HCT116 (cell line): ENCODE results near the gene TRPM7. TPM values are rescaled to one million over a fixed set of nuclear protein-coding genes. Genes with fewer than 3 reads are reported as not detected.

Source experiments
- ATAC-seq: fragments of 200-7000 bp; cut with Tn5 transposase; 2 replicates; pipeline ENCODE4 v1.9.1; 2020; ENCODE audit warnings: mild to moderate bottlenecking, moderate library complexity
- BruUV-seq: library from RNA; stranded (reverse); fragments of 400-500 nt; replicated peaks from 2 replicates; lab custom pipeline; 2021; lab: Mats Ljungman, UMichigan
- CTCF ChIA-PET: fragments of 300-600 bp; sonication (Branson Sonifier 250); formaldehyde crosslinking; loops from one replicate; lab custom pipeline; 2021; ENCODE audit warnings: antibody characterized with exemption; lab: Charles Lee
- POLR2A ChIA-PET: fragments of 300-600, 350-600 bp; sonication (Branson Sonifier 250); formaldehyde crosslinking; loops from one replicate; lab custom pipeline; 2021; ENCODE audit warnings: antibody characterized with exemption; lab: Charles Lee
- RAD21 ChIA-PET, 2 experiments: fragments of 300-600 bp; sonication (Branson Sonifier 250); formaldehyde crosslinking; loops; one replicate each; lab custom pipeline; 2023; ENCODE audit warnings: low total read pairs in 2 of 2; ENCODE audit not compliant: uncharacterized antibody in 2 of 2, unreplicated experiment in 2 of 2, low non-redundant PET in 1 of 2; lab: Charles Lee
- DNase-seq: peaks from one replicate; pipeline ENCODE4 v3.0.0-alpha.2; 2010; ENCODE audit warnings: low read depth, low spot score
- H2AFZ ChIP-seq: fragments of 200-600 bp; shearing (Covaris generic), sonication (generic); 2 replicates; pipeline ENCODE4 v1.6.1; 2017; ENCODE audit warnings: low read depth, mixed run types, mixed read lengths, antibody characterized with exemption, low read length; ENCODE audit not compliant: poor library complexity, severe bottlenecking
- H3K27ac ChIP-seq: 2 replicates; pipeline ENCODE4 v1.5.1; 2012; ENCODE audit warnings: low read depth, low read length
- H3K27me3 ChIP-seq: fragments of 200-600 bp; sonication (generic); 2 replicates; pipeline ENCODE4 v1.6.1; 2016; ENCODE audit warnings: mixed run types, low read length, mixed read lengths; ENCODE audit not compliant: insufficient read depth
- H3K36me3 ChIP-seq, 2 experiments: fragments of 200-500 bp in 1 of 2; fragments of 200-600 bp in 1 of 2; sonication (Bioruptor generic) in 1 of 2; sonication (generic) in 1 of 2; 2 replicates each; pipeline versions ENCODE4 v1.5.1 to v1.6.1; 2014 to 2016; ENCODE audit warnings: low read length in 2 of 2, inconsistent platforms in 1 of 2, mixed read lengths in 1 of 2, mixed run types in 1 of 2; ENCODE audit not compliant: insufficient read depth in 2 of 2, control insufficient read depth in 1 of 2
- H3K4me1 ChIP-seq, 2 experiments: fragments of 200-600 bp in 1 of 2; sonication (generic) in 1 of 2; 2 replicates each; pipeline versions ENCODE4 v1.5.1 to v1.6.1; 2012 to 2017; ENCODE audit warnings: low read length in 2 of 2, inconsistent platforms in 1 of 2, mild to moderate bottlenecking in 1 of 2, mixed read lengths in 1 of 2, mixed run types in 1 of 2, moderate library complexity in 1 of 2; ENCODE audit not compliant: insufficient read depth in 2 of 2, control insufficient read depth in 1 of 2
- H3K4me2 ChIP-seq: fragments of 200-600 bp; sonication (generic); 2 replicates; pipeline ENCODE4 v1.6.1; 2017; ENCODE audit warnings: mixed run types, low read length, mixed read lengths
- H3K4me3 ChIP-seq, 2 experiments: fragments of 200-600 bp in 1 of 2; sonication (generic) in 1 of 2; replicated peaks in 1 of 2; 2 replicates each; pipeline ENCODE4 v1.5.1; 2011 to 2016; ENCODE audit warnings: low read length in 2 of 2, control low read depth in 1 of 2, low read depth in 1 of 2, mild to moderate bottlenecking in 1 of 2, mixed read lengths in 1 of 2, mixed run types in 1 of 2
- H3K79me2 ChIP-seq: fragments of 200-600 bp; sonication (generic); 2 replicates; pipeline ENCODE4 v1.6.1; 2017; ENCODE audit warnings: mild to moderate bottlenecking, mixed run types, low read length, moderate library complexity, mixed read lengths; ENCODE audit not compliant: insufficient read depth
- H3K9ac ChIP-seq: fragments of 200-600 bp; sonication (generic); 2 replicates; pipeline ENCODE4 v1.6.1; 2016; ENCODE audit warnings: low read length, mixed read lengths
- H3K9me2 ChIP-seq: fragments of 200-600 bp; sonication (generic), shearing (Covaris generic); 2 replicates; pipeline ENCODE4 v1.6.1; 2017; ENCODE audit warnings: mixed run types, mild to moderate bottlenecking, moderate library complexity; ENCODE audit not compliant: insufficient read depth
- H3K9me3 ChIP-seq, 2 experiments: fragments of 200-500 bp in 1 of 2; fragments of 200-600 bp in 1 of 2; sonication (Bioruptor generic) in 1 of 2; sonication (generic) in 1 of 2; 2 replicates each; pipeline ENCODE4 v1.6.1; 2014 to 2017; ENCODE audit warnings: low read length in 2 of 2, mixed read lengths in 2 of 2, inconsistent platforms in 1 of 2, low read depth in 1 of 2, mild to moderate bottlenecking in 1 of 2, mixed run types in 1 of 2, moderate library complexity in 1 of 2; ENCODE audit not compliant: control insufficient read depth in 1 of 2, insufficient read depth in 1 of 2
- H4K20me1 ChIP-seq: fragments of 200-600 bp; sonication (generic), shearing (Covaris generic); 2 replicates; pipeline ENCODE4 v1.6.1; 2017; ENCODE audit warnings: mixed run types, mild to moderate bottlenecking, moderate library complexity; ENCODE audit not compliant: insufficient read depth
- ATF3 ChIP-seq: IDR thresholded peaks from 2 replicates; pipeline ENCODE4 v1.6.1; 2012
- CBX3 ChIP-seq: IDR thresholded peaks from 2 replicates; pipeline ENCODE4 v1.6.1; 2012; ENCODE audit warnings: low read depth
- EGR1 ChIP-seq: IDR thresholded peaks from 2 replicates; pipeline ENCODE4 v1.6.1; 2012; ENCODE audit warnings: low read depth
- EZH2 ChIP-seq: fragments of 200-600 bp; sonication (generic); IDR thresholded peaks from 2 replicates; pipeline ENCODE4 v1.6.1; 2017; ENCODE audit warnings: antibody characterized with exemption, mixed run types
- FOSL1 ChIP-seq: IDR thresholded peaks from 2 replicates; pipeline ENCODE4 v1.6.1; 2012; ENCODE audit warnings: low read depth
- MAX ChIP-seq: IDR thresholded peaks from 2 replicates; pipeline ENCODE4 v1.6.1; 2012
- RAD21 ChIP-seq: IDR thresholded peaks from 2 replicates; pipeline ENCODE4 v1.6.1; 2012; ENCODE audit warnings: low read depth, mild to moderate bottlenecking
- SP1 ChIP-seq: IDR thresholded peaks from 2 replicates; pipeline ENCODE4 v1.6.1; 2012; ENCODE audit warnings: low read depth
- SRF ChIP-seq: IDR thresholded peaks from 2 replicates; pipeline ENCODE4 v1.6.1; 2012; ENCODE audit warnings: low read depth
- TCF7L2 ChIP-seq: IDR thresholded peaks from 2 replicates; pipeline ENCODE4 v1.7.0; 2011; ENCODE audit warnings: borderline replicate concordance, inconsistent platforms; ENCODE audit not compliant: insufficient read depth, insufficient read length; ENCODE audit errors: extremely low read depth
- ZBTB33 ChIP-seq: IDR thresholded peaks from 2 replicates; pipeline ENCODE4 v1.6.1; 2011; ENCODE audit warnings: mild to moderate bottlenecking, low read length, moderate library complexity; ENCODE audit not compliant: insufficient replicate concordance; ENCODE audit errors: extremely low read depth
- intact Hi-C: fragments of 100-400 bp; cut with micrococcal nuclease; formaldehyde crosslinking; loops from 2 replicates; pipeline ENCODE4 v1.10.0; 2022
- total RNA-seq: library from RNA; stranded (reverse); gene quantifications from one replicate; pipeline ENCODE4 v1.2.1, GENCODE V29; 2021; ENCODE audit not compliant: unreplicated experiment
- TF ChIP-seq, protein P1 (sequence below): IDR thresholded peaks from 2 replicates; pipeline ENCODE4 v1.6.1; 2012; ENCODE audit warnings: low read depth

The TRPM7 gene
- total RNA-seq, 1 experiment from 2014 or later = 26.3 TPM

DNA sequence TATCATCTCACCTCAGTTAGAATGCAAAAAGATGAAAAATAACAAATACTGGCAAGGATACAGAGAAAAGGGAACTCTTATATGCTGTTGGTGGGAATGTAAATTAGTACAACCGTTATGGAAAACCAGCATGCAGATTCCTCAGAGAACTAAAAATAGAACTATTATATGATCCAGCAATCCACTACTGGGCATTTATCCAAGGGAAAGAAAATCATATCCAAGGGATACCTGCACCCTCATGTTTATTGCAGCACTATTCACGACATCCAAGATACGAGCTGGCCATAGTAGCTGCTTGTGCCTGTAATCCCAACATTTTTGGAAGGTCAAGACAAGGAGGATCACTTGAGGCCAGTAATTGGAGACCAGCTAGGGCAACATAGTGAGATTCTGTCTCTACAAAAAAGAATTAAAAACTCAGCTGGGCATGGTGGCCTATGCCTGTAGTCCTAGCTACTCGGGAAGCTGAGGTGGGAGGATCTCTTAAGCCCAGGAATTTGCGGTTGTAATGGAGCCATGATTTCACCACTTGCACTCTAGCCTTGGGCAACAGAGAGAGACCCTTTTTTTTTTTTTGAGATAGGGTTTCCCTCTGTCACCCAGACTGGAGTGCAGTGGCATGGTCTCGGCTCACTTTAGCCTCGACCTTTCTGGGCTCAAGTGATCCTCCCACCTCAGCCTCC is 166.7 kb downstream of the TRPM7 start:
- DNase-seq = no peak
- Histone ChIP-seq H3K36me3 (no peaks in the 10 kb centered on the region), H4K20me1 (no peaks in the 10 kb centered on the region), H3K27ac (no peak overlapping the region), H3K9ac (no peak overlapping the region), H3K27me3 (no peaks in the 10 kb centered on the region), H3K79me2 (no peaks in the 10 kb centered on the region), H3K4me1 (no peaks in the 10 kb centered on the region), H3K9me3 (no peaks in the 10 kb centered on the region), H3K4me2 (no peak overlapping the region), H3K9me2 (no peaks in the 10 kb centered on the region), H2AFZ (no peak overlapping the region), H3K4me3 (no peak overlapping the region)
- BruUV-seq = no TSS peak
- CTCF ChIA-PET = no interaction called here
- RAD21 ChIA-PET = no interaction called here
- ATAC-seq = no peak
- intact Hi-C loops = no loop called here
- no peak for TF ChIP-seq ZBTB33
- no peak for TF ChIP-seq SP1
- no peak for TF ChIP-seq RAD21
- no peak for TF ChIP-seq EZH2
- TF ChIP-seq SRF = no peak
- POLR2A ChIA-PET = no interaction called here

DNA sequence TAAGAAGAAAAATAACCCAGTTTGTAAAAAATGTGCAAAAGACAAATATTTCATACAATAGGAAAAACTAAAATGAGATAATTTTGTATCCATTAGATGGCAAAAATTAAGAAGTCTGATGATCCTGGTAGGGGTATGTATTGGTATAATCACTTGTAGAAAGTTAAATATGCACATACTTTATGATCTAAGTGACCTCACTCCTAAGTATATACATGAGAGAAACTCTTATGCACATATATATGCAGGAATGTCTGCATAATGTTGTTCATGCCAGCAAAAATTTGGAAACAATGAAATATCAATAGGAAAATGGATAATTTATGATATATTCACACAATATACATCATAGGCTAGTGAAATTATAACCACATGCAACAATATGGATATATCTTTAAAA is 173.6 kb downstream of the TRPM7 start:
- Histone ChIP-seq H3K79me2 (no peaks in the 10 kb centered on the region), H3K9me2 (no peaks in the 10 kb centered on the region), H3K4me3 (no peak overlapping the region), H3K27me3 (no peaks in the 10 kb centered on the region), H3K27ac (no peak overlapping the region), H3K9ac (no peak overlapping the region), H3K9me3 (no peaks in the 10 kb centered on the region), H4K20me1 (no peaks in the 10 kb centered on the region), H3K4me2 (no peak overlapping the region), H3K4me1 (no peaks in the 10 kb centered on the region), H2AFZ (no peak overlapping the region), H3K36me3 (no peaks in the 10 kb centered on the region)
- RAD21 ChIA-PET = no interaction called here
- POLR2A ChIA-PET = no interaction called here
- CTCF ChIA-PET = no interaction called here
- ATAC-seq = no peak
- intact Hi-C loops = no loop called here
- BruUV-seq = no TSS peak
- DNase-seq = no peak
- TF ChIP-seq SP1 (no peak), ATF3 (no peak), ZBTB33 (no peak), MAX (no peak), TCF7L2 (no peak), CBX3 (no peak), FOSL1 (no peak), EGR1 (no peak)
- TF ChIP-seq, protein P1, sequence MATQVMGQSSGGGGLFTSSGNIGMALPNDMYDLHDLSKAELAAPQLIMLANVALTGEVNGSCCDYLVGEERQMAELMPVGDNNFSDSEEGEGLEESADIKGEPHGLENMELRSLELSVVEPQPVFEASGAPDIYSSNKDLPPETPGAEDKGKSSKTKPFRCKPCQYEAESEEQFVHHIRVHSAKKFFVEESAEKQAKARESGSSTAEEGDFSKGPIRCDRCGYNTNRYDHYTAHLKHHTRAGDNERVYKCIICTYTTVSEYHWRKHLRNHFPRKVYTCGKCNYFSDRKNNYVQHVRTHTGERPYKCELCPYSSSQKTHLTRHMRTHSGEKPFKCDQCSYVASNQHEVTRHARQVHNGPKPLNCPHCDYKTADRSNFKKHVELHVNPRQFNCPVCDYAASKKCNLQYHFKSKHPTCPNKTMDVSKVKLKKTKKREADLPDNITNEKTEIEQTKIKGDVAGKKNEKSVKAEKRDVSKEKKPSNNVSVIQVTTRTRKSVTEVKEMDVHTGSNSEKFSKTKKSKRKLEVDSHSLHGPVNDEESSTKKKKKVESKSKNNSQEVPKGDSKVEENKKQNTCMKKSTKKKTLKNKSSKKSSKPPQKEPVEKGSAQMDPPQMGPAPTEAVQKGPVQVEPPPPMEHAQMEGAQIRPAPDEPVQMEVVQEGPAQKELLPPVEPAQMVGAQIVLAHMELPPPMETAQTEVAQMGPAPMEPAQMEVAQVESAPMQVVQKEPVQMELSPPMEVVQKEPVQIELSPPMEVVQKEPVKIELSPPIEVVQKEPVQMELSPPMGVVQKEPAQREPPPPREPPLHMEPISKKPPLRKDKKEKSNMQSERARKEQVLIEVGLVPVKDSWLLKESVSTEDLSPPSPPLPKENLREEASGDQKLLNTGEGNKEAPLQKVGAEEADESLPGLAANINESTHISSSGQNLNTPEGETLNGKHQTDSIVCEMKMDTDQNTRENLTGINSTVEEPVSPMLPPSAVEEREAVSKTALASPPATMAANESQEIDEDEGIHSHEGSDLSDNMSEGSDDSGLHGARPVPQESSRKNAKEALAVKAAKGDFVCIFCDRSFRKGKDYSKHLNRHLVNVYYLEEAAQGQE = no peak
